Inferior parietal cortex (tissue), 1 donor: ENCODE measurements around the gene ARHGAP26.

ENCODE experiments used
- DNase-seq: peaks from one replicate; pipeline ENCODE4 v3.0.0-alpha.2; 2016; ENCODE audit errors: extremely low spot score

ARHGAP26 gene

GRCh38 chr5:142810743-142811290 is 40.6 kb downstream of the ARHGAP26 start:
- no peak for DNase-seq

GRCh38 chr5:142811866-142812557 is 41.8 kb downstream of the ARHGAP26 start:
- no peak for DNase-seq

- DNase-seq, result no peak
Observed at GRCh38 chr5:142813220-142813619, 43.0 kb downstream of the ARHGAP26 start.

- no peak for DNase-seq
Observed at GRCh38 chr5:142814122-142814521, 43.9 kb downstream of the ARHGAP26 start.

- DNase-seq, result no peak
Observed at GRCh38 chr5:142815469-142815868, 45.3 kb downstream of the ARHGAP26 start.

GRCh38 chr5:142816531-142817430 is 46.6 kb downstream of the ARHGAP26 start:
- peak; percentile 66 for DNase-seq

GRCh38 chr5:142817949-142818431 is 47.8 kb downstream of the ARHGAP26 start:
- DNase-seq, result no peak

- DNase-seq, result no peak
Observed at GRCh38 chr5:142819292-142819691, 49.1 kb downstream of the ARHGAP26 start.

GRCh38 chr5:142819825-142820224 is 49.6 kb downstream of the ARHGAP26 start:
- no peak for DNase-seq

GRCh38 chr5:142820447-142820846 is 50.3 kb downstream of the ARHGAP26 start:
- no peak for DNase-seq

- no peak for DNase-seq
Observed at GRCh38 chr5:142821034-142821732, 51.0 kb downstream of the ARHGAP26 start.

- DNase-seq, result no peak
Observed at GRCh38 chr5:142821733-142822487, 51.7 kb downstream of the ARHGAP26 start.

GRCh38 chr5:142823126-142823525 is 52.9 kb downstream of the ARHGAP26 start:
- DNase-seq, result no peak

GRCh38 chr5:142823806-142824205 is 53.6 kb downstream of the ARHGAP26 start:
- no peak for DNase-seq

GRCh38 chr5:142824391-142824790 is 54.2 kb downstream of the ARHGAP26 start:
- DNase-seq, result no peak

GRCh38 chr5:142825378-142826089 is 55.4 kb downstream of the ARHGAP26 start:
- DNase-seq, result no peak

GRCh38 chr5:142826093-142826492 is 55.9 kb downstream of the ARHGAP26 start:
- no peak for DNase-seq

GRCh38 chr5:142826741-142827492 is 56.7 kb downstream of the ARHGAP26 start:
- DNase-seq, result no peak

- DNase-seq, result no peak
Observed at GRCh38 chr5:142827934-142828576, 57.9 kb downstream of the ARHGAP26 start.
